SK-N-SH (cell line): Measurements from ENCODE around the gene STIM1.

Experiments used
- CHD2 ChIP-seq: fragments of 150-350 bp; IDR thresholded peaks from 2 replicates; pipeline ENCODE4 v1.6.1; 2018; ENCODE audit warnings: low read length; ENCODE audit not compliant: partially characterized antibody
- CTCF ChIP-seq: fragments of 200-600 bp; sonication (generic); IDR thresholded peaks from 2 replicates; pipeline ENCODE4 v1.6.1; 2017; ENCODE audit warnings: antibody characterized with exemption, mild to moderate bottlenecking, moderate library complexity
- EP300 ChIP-seq, 2 experiments: IDR thresholded peaks; 2 replicates each; pipeline versions ENCODE4 v1.4.0 to v1.6.1; 2012; ENCODE audit warnings: borderline replicate concordance in 1 of 2, low read depth in 1 of 2, low read length in 1 of 2
- FOSL2 ChIP-seq: IDR thresholded peaks from 2 replicates; pipeline ENCODE4 v1.4.0; 2012; ENCODE audit warnings: low read depth, mild to moderate bottlenecking, moderate library complexity, borderline replicate concordance
- GABPA ChIP-seq: IDR thresholded peaks from 2 replicates; pipeline ENCODE4 v1.4.0; 2012; ENCODE audit warnings: low read depth, mild to moderate bottlenecking
- JUND ChIP-seq: IDR thresholded peaks from 2 replicates; pipeline ENCODE4 v1.4.0; 2012
- MAX ChIP-seq: IDR thresholded peaks from 2 replicates; pipeline ENCODE4 v1.4.0; 2012; ENCODE audit warnings: low read depth
- NFIC ChIP-seq: IDR thresholded peaks from 2 replicates; pipeline ENCODE4 v1.4.0; 2012; ENCODE audit warnings: borderline replicate concordance
- NRF1 ChIP-seq: IDR thresholded peaks from 2 replicates; pipeline ENCODE4 v1.6.1; 2012; ENCODE audit warnings: low read depth, mild to moderate bottlenecking, low read length
- POLR2AphosphoS5 ChIP-seq: IDR thresholded peaks from 2 replicates; pipeline ENCODE4 v1.6.1; 2012; ENCODE audit warnings: low read depth, low read length
- REST ChIP-seq: IDR thresholded peaks from 2 replicates; pipeline ENCODE4 v1.6.1; 2012; ENCODE audit warnings: mild to moderate bottlenecking, low read depth, low read length, moderate library complexity
- TAF1 ChIP-seq: IDR thresholded peaks from 2 replicates; pipeline ENCODE4 v1.6.1; 2012; ENCODE audit warnings: low read depth, mild to moderate bottlenecking, low read length, moderate library complexity, borderline replicate concordance

DNA sequence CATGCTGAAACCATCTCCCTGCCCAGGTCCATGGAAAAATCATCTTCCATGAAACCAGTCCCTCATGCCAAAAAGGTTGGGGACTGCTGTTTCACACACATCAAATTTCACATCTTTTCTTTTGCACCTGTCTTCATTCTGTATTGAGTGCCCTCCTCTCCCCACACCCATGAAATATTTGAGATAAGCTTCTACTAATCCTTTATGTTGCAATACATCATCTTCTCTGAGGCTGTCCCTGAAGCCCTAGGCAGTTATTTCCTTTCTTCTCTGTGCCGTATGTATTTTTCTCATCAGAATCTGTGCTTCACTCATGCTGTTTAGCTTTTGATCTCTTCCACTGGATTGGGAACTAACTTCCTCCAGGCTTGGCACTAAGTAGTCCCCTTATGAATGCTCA is 199.2 kb downstream of the STIM1 start:
- TF ChIP-seq CHD2 (no peak), GABPA (no peak), CTCF (no peak), REST (no peak), JUND (no peak), NRF1 (no peak), NFIC (no peak), MAX (no peak), TAF1 (no peak), FOSL2 (no peak), POLR2AphosphoS5 (no peak), EP300 (IDR thresholded peaks at IDR 0.05; ENCODE audit: borderline replicate concordance in 1 of 2, low read depth in 1 of 2, low read length in 1 of 2) (no peak)
